PC-3 (cell line): Measurements from ENCODE around the gene DEPP1. TPM values are rescaled to one million over a fixed set of nuclear protein-coding genes. Genes with fewer than 3 reads are reported as not detected.

Source experiments
- ATAC-seq: fragments of 200-7000 bp; cut with Tn5 transposase; 2 replicates; pipeline ENCODE4 v1.9.1; 2020; ENCODE audit warnings: mild to moderate bottlenecking, moderate library complexity
- Bru-seq: library from RNA; stranded (reverse); fragments of 400-500 nt; gene quantifications from one replicate; lab custom pipeline; 2021; lab: Mats Ljungman, UMichigan
- BruChase-seq, 2 experiments: library from RNA; stranded (reverse); fragments of 400-500 nt; gene quantifications; one replicate each; lab custom pipeline; 2021; lab: Mats Ljungman, UMichigan
- BruUV-seq: library from RNA; stranded (reverse); fragments of 400-500 nt; replicated peaks from 2 replicates; lab custom pipeline; 2021; lab: Mats Ljungman, UMichigan
- CTCF ChIA-PET: fragments of 300-600 bp; sonication (Branson Sonifier 250); formaldehyde crosslinking; loops from one replicate; lab custom pipeline; 2022; ENCODE audit warnings: antibody characterized with exemption; lab: Charles Lee
- POLR2A ChIA-PET: fragments of 300-600 bp; sonication (Branson Sonifier 250); formaldehyde crosslinking; loops from one replicate; lab custom pipeline; 2022; ENCODE audit warnings: antibody characterized with exemption; ENCODE audit not compliant: unreplicated experiment; lab: Charles Lee
- DNase-seq: peaks from one replicate; pipeline ENCODE4 v3.0.0-alpha.2; 2015
- H2AFZ ChIP-seq: fragments of 300-600 bp; sonication (generic); 2 replicates; pipeline ENCODE4 v1.6.0; 2016; ENCODE audit warnings: antibody characterized with exemption, low read length
- H3F3A ChIP-seq: fragments of 300-600 bp; sonication (generic); one replicate; pipeline ENCODE4 v1.6.0; 2017; ENCODE audit warnings: antibody characterized with exemption, low read length, control low read depth, mild to moderate bottlenecking; ENCODE audit not compliant: unreplicated experiment
- H3K27ac ChIP-seq: fragments of 300-600 bp; sonication (generic); 2 replicates; pipeline ENCODE4 v1.5.1; 2016; ENCODE audit warnings: mild to moderate bottlenecking, low read length
- H3K27me3 ChIP-seq: fragments of 300-600 bp; sonication (generic); 2 replicates; pipeline ENCODE4 v1.6.1; 2016; ENCODE audit warnings: low read length, mixed read lengths
- H3K36me3 ChIP-seq: fragments of 300-600 bp; sonication (generic); 2 replicates; pipeline ENCODE4 v1.6.1; 2016; ENCODE audit warnings: low read depth, mixed run types, low read length, mixed read lengths
- H3K4me1 ChIP-seq: fragments of 300-600 bp; sonication (generic); 2 replicates; pipeline ENCODE4 v1.5.1; 2016; ENCODE audit warnings: low read length; ENCODE audit not compliant: insufficient read depth
- H3K4me2 ChIP-seq: fragments of 300-600 bp; sonication (generic); 2 replicates; pipeline ENCODE4 v1.6.0; 2016; ENCODE audit warnings: low read length
- H3K4me3 ChIP-seq: fragments of 300-600 bp; sonication (generic); 2 replicates; pipeline ENCODE4 v1.5.1; 2016; ENCODE audit warnings: mild to moderate bottlenecking, low read length, mixed read lengths
- H3K79me2 ChIP-seq: fragments of 300-600 bp; sonication (generic); 2 replicates; pipeline ENCODE4 v1.6.1; 2017; ENCODE audit warnings: low read length, mixed read lengths
- H3K9ac ChIP-seq: fragments of 300-600 bp; sonication (generic); 2 replicates; pipeline ENCODE4 v1.6.0; 2016; ENCODE audit warnings: mild to moderate bottlenecking, low read length
- H3K9me2 ChIP-seq: fragments of 300-600 bp; sonication (generic); replicated peaks from 2 replicates; pipeline ENCODE4 v1.6.1; 2016; ENCODE audit warnings: mixed run types, low read length, mixed read lengths
- H3K9me3 ChIP-seq: fragments of 300-600 bp; sonication (generic); 2 replicates; pipeline ENCODE4 v1.6.1; 2016; ENCODE audit warnings: low read length, mixed read lengths
- H4K20me1 ChIP-seq: fragments of 300-600 bp; sonication (generic); 2 replicates; pipeline ENCODE4 v1.6.1; 2016; ENCODE audit warnings: low read length, mixed read lengths
- EZH2 ChIP-seq: fragments of 300-600 bp; sonication (generic); IDR thresholded peaks from one replicate; pipeline ENCODE4 v1.6.1; 2017; ENCODE audit warnings: antibody characterized with exemption, mild to moderate bottlenecking, low read length; ENCODE audit not compliant: unreplicated experiment
- EZH2phosphoT487 ChIP-seq: fragments of 300-600 bp; sonication (generic); IDR thresholded peaks from 2 replicates; pipeline ENCODE4 v1.6.1; 2018; ENCODE audit warnings: mild to moderate bottlenecking, antibody characterized with exemption, low read length, borderline replicate concordance
- intact Hi-C: fragments of 100-400 bp; cut with micrococcal nuclease; formaldehyde crosslinking; loops from 2 replicates; pipeline ENCODE4 v1.9.0; 2023
- long read RNA-seq: library from polyadenylated mRNA; unstranded; transcript quantifications from one replicate; pipeline ENCODE4 v2.0.0, GENCODE V29; 2021; ENCODE audit not compliant: unreplicated experiment
- total RNA-seq: library from RNA; depleted of rRNA; stranded (reverse); fragments of >200 nt; gene quantifications from 2 replicates; pipeline ENCODE4 v1.2.3, GENCODE V29; 2014; rRNA removed
- TF ChIP-seq, protein P1 (sequence below): fragments of 300-600 bp; sonication (generic); conservative IDR thresholded peaks from 2 replicates; pipeline ENCODE4 v1.5.1; 2017; ENCODE audit warnings: antibody characterized with exemption, low read depth, mild to moderate bottlenecking, low read length

DEPP1 gene
- total RNA-seq: 8.0 and 9.0 TPM in 2 replicates
- percentile 62 among the genes with signal in this experiment for Bru-seq, nascent RNA
- BruChase-seq, experiment 1, labeled RNA remaining after a 6-hour chase: percentile 34 among the genes with signal in this experiment
- percentile 65 among the genes with signal in this experiment for BruChase-seq, experiment 2, labeled RNA remaining after a 2-hour chase
- long read RNA-seq, transcript DEPP1-201 (2 exons, 2,120 nt): major isoform, 7 of 13 reads
- long read RNA-seq, partial matches to known transcripts: 6 of 13 reads
- long read RNA-seq, other reads (novel, unspliced or antisense): 0 of 13 reads

DNA sequence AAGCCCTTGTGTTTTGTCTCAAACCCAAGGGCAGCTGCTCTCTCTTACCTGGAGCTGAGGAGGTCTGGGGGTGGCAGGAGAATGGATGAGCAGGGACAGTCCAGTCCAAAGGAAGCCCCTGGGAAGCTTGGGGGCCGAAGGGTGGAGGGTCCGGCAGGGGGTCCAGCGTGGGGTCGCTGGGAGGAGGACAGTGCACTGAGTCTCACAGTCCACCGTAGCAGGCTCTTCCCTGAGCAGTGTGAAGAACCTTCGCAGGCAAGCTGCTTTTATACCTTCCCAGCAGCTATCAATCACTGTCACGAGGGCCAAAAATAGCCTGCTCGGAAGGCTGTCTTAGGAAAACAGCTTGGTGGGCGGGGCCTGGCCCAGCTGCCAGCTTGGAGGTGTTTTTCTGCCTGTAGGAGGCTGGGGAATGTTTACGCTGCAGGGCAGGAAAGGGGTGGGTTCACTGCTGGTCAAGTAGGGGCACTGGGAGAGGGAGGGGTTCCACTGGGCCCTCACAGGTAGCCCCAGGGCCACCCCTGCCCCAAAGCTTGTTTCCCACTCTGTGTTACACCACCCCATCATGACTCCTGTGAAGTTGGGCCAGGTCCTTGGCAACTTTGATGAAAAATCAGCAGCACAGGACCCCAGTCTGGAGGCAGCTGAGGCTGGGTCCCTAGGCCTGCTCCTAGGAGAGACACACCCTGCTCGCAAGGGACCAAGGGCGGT is at the start of gene DEPP1:
Gene DEPP1, minus strand, starts transcription at position 240 of the 711 bp plus-strand sequence. CDS start 779 bp downstream, outside the sequence.
- peak; percentile 29 for ATAC-seq
- CTCF ChIA-PET: no interaction called here

GRCh38 chr10:45023426-45023825 is 44.8 kb upstream of the DEPP1 start:
- Histone ChIP-seq H3K36me3 (no peaks in the 10 kb centered on the region), H3K27me3 (peaks cover 6% of the 10 kb centered on the region; the same call in 1 of the 2 replicates), H3K4me1 (no peaks in the 10 kb centered on the region), H4K20me1 (no peaks in the 10 kb centered on the region), H3K9me3 (no peaks in the 10 kb centered on the region), H3F3A (no peaks in the 10 kb centered on the region), H3K9me2 (no peaks in the 10 kb centered on the region), H3K4me3 (no peak overlapping the region), H3K79me2 (no peaks in the 10 kb centered on the region), H3K9ac (no peak overlapping the region), H2AFZ (no peak overlapping the region), H3K27ac (no peak overlapping the region), H3K4me2 (no peak overlapping the region)
- CTCF ChIA-PET: no interaction called here
- DNase-seq: no peak
- intact Hi-C loops: no loop called here
- BruUV-seq: no TSS peak
- no peak for ATAC-seq
- POLR2A ChIA-PET: no interaction called here
- no peak for TF ChIP-seq EZH2phosphoT487
- TF ChIP-seq EZH2: no peak
- TF ChIP-seq, protein P1, sequence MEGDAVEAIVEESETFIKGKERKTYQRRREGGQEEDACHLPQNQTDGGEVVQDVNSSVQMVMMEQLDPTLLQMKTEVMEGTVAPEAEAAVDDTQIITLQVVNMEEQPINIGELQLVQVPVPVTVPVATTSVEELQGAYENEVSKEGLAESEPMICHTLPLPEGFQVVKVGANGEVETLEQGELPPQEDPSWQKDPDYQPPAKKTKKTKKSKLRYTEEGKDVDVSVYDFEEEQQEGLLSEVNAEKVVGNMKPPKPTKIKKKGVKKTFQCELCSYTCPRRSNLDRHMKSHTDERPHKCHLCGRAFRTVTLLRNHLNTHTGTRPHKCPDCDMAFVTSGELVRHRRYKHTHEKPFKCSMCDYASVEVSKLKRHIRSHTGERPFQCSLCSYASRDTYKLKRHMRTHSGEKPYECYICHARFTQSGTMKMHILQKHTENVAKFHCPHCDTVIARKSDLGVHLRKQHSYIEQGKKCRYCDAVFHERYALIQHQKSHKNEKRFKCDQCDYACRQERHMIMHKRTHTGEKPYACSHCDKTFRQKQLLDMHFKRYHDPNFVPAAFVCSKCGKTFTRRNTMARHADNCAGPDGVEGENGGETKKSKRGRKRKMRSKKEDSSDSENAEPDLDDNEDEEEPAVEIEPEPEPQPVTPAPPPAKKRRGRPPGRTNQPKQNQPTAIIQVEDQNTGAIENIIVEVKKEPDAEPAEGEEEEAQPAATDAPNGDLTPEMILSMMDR: no peak

More for the DNA sequence above, at the start of gene DEPP1:
- Histone ChIP-seq H3K9me2 (no peaks in the 10 kb centered on the region), H3K4me1 (peaks cover 81% of the 10 kb centered on the region), H3K9ac (peak within 1 kb of the TSS; percentile 18; the same call in 1 of the 2 replicates), H3K4me2 (peak within 1 kb of the TSS; percentile 79), H3K9me3 (no peaks in the 10 kb centered on the region), H3F3A (peaks cover 5% of the 10 kb centered on the region), H3K4me3 (peak within 1 kb of the TSS; percentile 56), H3K27me3 (no peaks in the 10 kb centered on the region), H4K20me1 (no peaks in the 10 kb centered on the region), H3K27ac (peak within 1 kb of the TSS; percentile 54), H3K79me2 (0 out of 2 replicates have a peak, but pooled peaks cover 19% of the 10 kb centered on the region), H3K36me3 (no peaks in the 10 kb centered on the region), H2AFZ (peak within 1 kb of the TSS; percentile 51; the same call in 1 of the 2 replicates)
- no TSS peak for BruUV-seq
- intact Hi-C loops: loop anchor here (2.0 kb wide), 1 partner anchor 30 kb away; no protein-coding TSS in a partner anchor
- POLR2A ChIA-PET: interaction anchor here (0.6 to 1.7 kb wide), 4 partner anchors 19 to 1264 kb away, joined by 3 to 7 read pairs (median 4); partner anchors contain the start of gene RASSF4
- TF ChIP-seq EZH2: no peak
- no peak for TF ChIP-seq EZH2phosphoT487
- TF ChIP-seq, protein P1: no peak
- peak; percentile 98 for DNase-seq
